Measurements from ENCODE around the gene ERCC6L. TPM values are rescaled to one million over a fixed set of nuclear protein-coding genes. Genes with fewer than 3 reads are reported as not detected.

ERCC6L gene
- total and polyA plus RNA-seq, 2 donors = 0.46 to 5.5 TPM

DNA sequence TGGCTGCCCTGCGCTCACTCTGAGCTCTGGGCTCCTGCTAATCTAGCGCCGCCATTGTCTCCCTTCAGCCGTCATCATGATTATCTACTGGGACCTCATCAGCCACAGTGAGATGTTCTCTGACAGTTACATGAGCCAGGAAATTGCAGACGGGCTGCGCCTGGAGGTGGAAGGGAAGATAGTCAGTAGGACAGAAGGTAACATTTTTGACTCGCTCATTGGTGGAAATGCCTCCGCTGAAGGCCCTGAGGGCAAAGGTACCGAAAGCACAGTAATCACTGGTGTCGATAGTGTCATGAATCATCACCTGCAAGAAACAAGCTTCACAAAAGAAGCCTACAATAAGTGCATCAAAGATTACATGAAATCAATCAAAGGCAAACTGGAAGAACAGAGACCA lies 79.1 kb downstream of the ERCC6L start:
- WGBS = 88% methylated on average over 10 of the region's 10 CpGs
- no peaks in the 10 kb centered on the region for H3K36me3 ChIP-seq (ENCODE audit: control insufficient read depth in 2 of 2, insufficient read depth in 2 of 2, low read length in 1 of 2)

DNA sequence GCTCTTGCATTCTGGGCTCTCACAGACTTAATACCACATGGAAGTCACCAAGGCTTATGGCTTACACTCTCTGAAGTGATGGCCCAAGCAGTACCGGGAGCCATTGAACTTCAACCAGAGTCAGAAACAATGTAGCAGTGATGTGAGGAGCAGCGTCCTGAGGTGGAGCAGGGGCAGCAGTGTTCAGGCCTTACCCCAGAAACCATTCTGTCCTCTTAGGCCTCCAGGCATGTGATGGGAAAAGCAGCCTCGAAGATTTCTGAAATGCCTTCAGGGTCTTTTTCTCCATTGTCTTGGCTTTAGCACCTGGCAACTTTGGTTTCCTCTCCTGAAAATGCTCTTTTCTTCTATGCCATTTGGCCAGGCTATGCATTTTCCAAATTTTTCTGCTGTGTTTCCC lies 80.1 kb downstream of the ERCC6L start:
- Histone ChIP-seq H3K36me3 (ENCODE audit: control insufficient read depth in 2 of 2, insufficient read depth in 2 of 2, low read length in 1 of 2) (no peaks in the 10 kb centered on the region), H3K27me3 (ENCODE audit: control insufficient read depth in 2 of 2, insufficient read depth in 1 of 2, low read length in 1 of 2) (peaks cover 0 to 2% of the 10 kb centered on the region in 2 donors), H3K4me3 (ENCODE audit: low read length in 2 of 2) (no peak overlapping the region), H3K27ac (ENCODE audit: low read depth in 1 of 2, low read length in 1 of 2) (no peak overlapping the region), H3K4me1 (ENCODE audit: control insufficient read depth in 2 of 2, insufficient read depth in 2 of 2, low read length in 2 of 2) (no peaks in the 10 kb centered on the region), H3K9me3 (ENCODE audit: control insufficient read depth in 2 of 2, insufficient read depth in 1 of 2, low read length in 1 of 2) (peaks cover 0 to 7% of the 10 kb centered on the region in 2 donors)
- no peak for DNase-seq (ENCODE audit: low read depth in 6 of 9, low spot score in 9 of 9)
- over 99% methylated on average over 3 of the region's 3 CpGs for WGBS

More for the DNA sequence above, 79.1 kb downstream of the ERCC6L start:
- Histone ChIP-seq H3K4me1 (ENCODE audit: control insufficient read depth in 2 of 2, insufficient read depth in 2 of 2, low read length in 2 of 2) (no peaks in the 10 kb centered on the region), H3K4me3 (ENCODE audit: low read length in 2 of 2) (no peak overlapping the region), H3K9me3 (ENCODE audit: control insufficient read depth in 2 of 2, insufficient read depth in 1 of 2, low read length in 1 of 2) (peaks cover 0 to 7% of the 10 kb centered on the region in 2 donors), H3K27ac (ENCODE audit: low read depth in 1 of 2, low read length in 1 of 2) (no peak overlapping the region), H3K27me3 (ENCODE audit: control insufficient read depth in 2 of 2, insufficient read depth in 1 of 2, low read length in 1 of 2) (peaks cover 0 to 2% of the 10 kb centered on the region in 2 donors)
- DNase-seq (ENCODE audit: low read depth in 6 of 9, low spot score in 9 of 9) = no peak

Other genes with a start within 250 kb of the ERCC6L start
- 0.38 TPM for gene RTL5, start 107.1 kb downstream of the ERCC6L start, total RNA-seq
- gene RTL5, start 107.1 kb downstream of the ERCC6L start, polyA plus RNA-seq = 0.96 TPM
- 37.7 TPM for gene PIN4, start 57.3 kb downstream of the ERCC6L start, total RNA-seq
- 27.2 TPM for gene PIN4, start 57.3 kb downstream of the ERCC6L start, polyA plus RNA-seq
- 2,236 TPM for gene RPS4X, start 38.2 kb upstream of the ERCC6L start, total RNA-seq
- 1,402 TPM for gene RPS4X, start 38.2 kb upstream of the ERCC6L start, polyA plus RNA-seq
- gene CITED1, start 66.9 kb upstream of the ERCC6L start, total RNA-seq = 0.52 TPM
- gene CITED1, start 66.9 kb upstream of the ERCC6L start, polyA plus RNA-seq = 1.3 TPM